ENCODE measurements around the gene GSG1L.

The GSG1L gene

GRCh38 chr16:27906883-27907282, 156.6 kb downstream of the GSG1L start:
- H3K27me3 ChIP-seq (ENCODE audit: control insufficient read depth, insufficient read depth, low read length), result peaks cover 4% of the 10 kb centered on the region
- no peak overlapping the region for H3K4me3 ChIP-seq (ENCODE audit: low read length)
- no peak overlapping the region for H3K4me2 ChIP-seq (ENCODE audit: low read length)
- no peaks in the 10 kb centered on the region for H3K9me3 ChIP-seq (replicated peaks; ENCODE audit: low read length)
- H3K36me3 ChIP-seq (ENCODE audit: insufficient read depth, low read length), result no peaks in the 10 kb centered on the region
- H3K9ac ChIP-seq (ENCODE audit: low read depth, low read length), result no peak overlapping the region
- H3K4me1 ChIP-seq (ENCODE audit: control insufficient read depth, insufficient read depth, low read length), result no peaks in the 10 kb centered on the region

DNA sequence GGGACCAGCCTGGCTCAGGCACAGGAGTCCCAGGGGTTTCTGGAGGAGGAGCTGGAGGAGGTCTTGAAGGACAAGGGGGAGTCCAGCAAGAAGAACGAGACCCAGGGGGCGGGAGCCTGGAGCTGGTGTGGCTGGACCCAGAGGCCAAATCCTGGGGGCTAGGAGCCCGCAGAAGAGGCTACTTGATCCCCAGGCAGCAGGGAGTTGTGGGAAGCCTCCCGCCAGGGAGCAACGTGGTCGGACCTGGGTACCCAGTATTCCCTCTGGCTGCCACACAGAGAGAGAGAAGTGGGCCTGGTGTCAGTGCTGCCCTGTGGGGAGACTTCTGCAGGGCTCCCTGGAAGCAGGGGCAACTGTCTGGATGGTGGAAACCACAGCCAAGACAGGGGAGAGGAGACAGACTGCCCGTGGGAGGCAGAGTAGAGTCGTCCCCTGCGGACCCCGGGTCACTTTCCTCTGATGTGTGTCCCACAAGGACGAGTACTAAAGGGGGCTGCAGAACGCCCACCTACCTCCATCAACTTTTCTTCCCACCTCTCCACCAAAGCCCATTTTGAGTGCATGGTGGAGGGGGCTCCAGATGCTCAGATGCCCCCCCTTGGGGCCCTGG, 160.4 kb downstream of the GSG1L start:
- H3K9me3 ChIP-seq (replicated peaks; ENCODE audit: low read length), result no peaks in the 10 kb centered on the region
- no peak overlapping the region for H3K4me3 ChIP-seq (ENCODE audit: low read length)
- peaks cover 4% of the 10 kb centered on the region for H3K27me3 ChIP-seq (ENCODE audit: control insufficient read depth, insufficient read depth, low read length)
- no peak overlapping the region for H3K9ac ChIP-seq (ENCODE audit: low read depth, low read length)
- H3K36me3 ChIP-seq (ENCODE audit: insufficient read depth, low read length), result no peaks in the 10 kb centered on the region
- H3K4me2 ChIP-seq (ENCODE audit: low read length), result no peak overlapping the region
- no peaks in the 10 kb centered on the region for H3K4me1 ChIP-seq (ENCODE audit: control insufficient read depth, insufficient read depth, low read length)

- Histone ChIP-seq H3K9me3 (replicated peaks; ENCODE audit: low read length) (no peaks in the 10 kb centered on the region), H3K4me2 (ENCODE audit: low read length) (no peak overlapping the region), H3K9ac (ENCODE audit: low read depth, low read length) (no peak overlapping the region), H3K36me3 (ENCODE audit: insufficient read depth, low read length) (no peaks in the 10 kb centered on the region), H3K4me1 (ENCODE audit: control insufficient read depth, insufficient read depth, low read length) (no peaks in the 10 kb centered on the region), H3K4me3 (ENCODE audit: low read length) (no peak overlapping the region), H3K27me3 (ENCODE audit: control insufficient read depth, insufficient read depth, low read length) (peaks cover 4% of the 10 kb centered on the region)
Measured at GRCh38 chr16:27902551-27902950, 161.0 kb downstream of the GSG1L start.

GRCh38 chr16:27901956-27902355, 161.6 kb downstream of the GSG1L start:
- Histone ChIP-seq H3K4me3 (ENCODE audit: low read length) (no peak overlapping the region), H3K27me3 (ENCODE audit: control insufficient read depth, insufficient read depth, low read length) (peaks cover 4% of the 10 kb centered on the region), H3K9ac (ENCODE audit: low read depth, low read length) (no peak overlapping the region), H3K4me1 (ENCODE audit: control insufficient read depth, insufficient read depth, low read length) (no peaks in the 10 kb centered on the region), H3K36me3 (ENCODE audit: insufficient read depth, low read length) (no peaks in the 10 kb centered on the region), H3K9me3 (replicated peaks; ENCODE audit: low read length) (no peaks in the 10 kb centered on the region), H3K4me2 (ENCODE audit: low read length) (no peak overlapping the region)

GRCh38 chr16:27899736-27900135, 163.8 kb downstream of the GSG1L start:
- no peak overlapping the region for H3K4me3 ChIP-seq (ENCODE audit: low read length)
- H3K4me2 ChIP-seq (ENCODE audit: low read length), result no peak overlapping the region
- no peak overlapping the region for H3K9ac ChIP-seq (ENCODE audit: low read depth, low read length)
- no peaks in the 10 kb centered on the region for H3K9me3 ChIP-seq (replicated peaks; ENCODE audit: low read length)
- H3K36me3 ChIP-seq (ENCODE audit: insufficient read depth, low read length), result no peaks in the 10 kb centered on the region
- no peaks in the 10 kb centered on the region for H3K4me1 ChIP-seq (ENCODE audit: control insufficient read depth, insufficient read depth, low read length)
- peaks cover 15% of the 10 kb centered on the region for H3K27me3 ChIP-seq (ENCODE audit: control insufficient read depth, insufficient read depth, low read length)

DNA sequence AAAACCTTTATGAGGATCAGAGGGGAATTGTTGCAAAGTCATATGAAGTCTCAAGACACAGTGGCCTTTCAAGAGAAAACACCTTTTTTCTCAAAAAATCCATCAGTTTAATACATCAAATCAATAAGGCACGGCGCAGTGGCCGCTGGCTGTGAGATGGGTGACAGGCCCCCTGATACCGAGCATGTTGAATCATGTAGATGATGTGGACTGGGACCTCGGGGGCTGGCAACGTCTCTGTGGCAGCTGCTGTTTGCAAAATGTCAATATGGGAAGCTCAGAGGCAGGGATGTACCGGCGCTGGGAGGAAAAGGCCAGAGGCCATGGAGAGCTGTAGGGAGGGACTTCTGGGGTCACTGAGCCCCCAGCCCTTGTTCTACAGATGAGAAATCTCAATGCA, 169.1 kb downstream of the GSG1L start:
- H3K4me3 ChIP-seq (ENCODE audit: low read length), result no peak overlapping the region
- H3K4me2 ChIP-seq (ENCODE audit: low read length), result no peak overlapping the region
- H3K27me3 ChIP-seq (ENCODE audit: control insufficient read depth, insufficient read depth, low read length), result peaks cover 22% of the 10 kb centered on the region
- no peaks in the 10 kb centered on the region for H3K4me1 ChIP-seq (ENCODE audit: control insufficient read depth, insufficient read depth, low read length)
- no peaks in the 10 kb centered on the region for H3K9me3 ChIP-seq (replicated peaks; ENCODE audit: low read length)
- no peaks in the 10 kb centered on the region for H3K36me3 ChIP-seq (ENCODE audit: insufficient read depth, low read length)
- no peak overlapping the region for H3K9ac ChIP-seq (ENCODE audit: low read depth, low read length)

- Histone ChIP-seq H3K27me3 (ENCODE audit: control insufficient read depth, insufficient read depth, low read length) (peaks cover 22% of the 10 kb centered on the region), H3K9me3 (replicated peaks; ENCODE audit: low read length) (no peaks in the 10 kb centered on the region), H3K36me3 (ENCODE audit: insufficient read depth, low read length) (no peaks in the 10 kb centered on the region), H3K9ac (ENCODE audit: low read depth, low read length) (no peak overlapping the region), H3K4me1 (ENCODE audit: control insufficient read depth, insufficient read depth, low read length) (no peaks in the 10 kb centered on the region), H3K4me3 (ENCODE audit: low read length) (no peak overlapping the region), H3K4me2 (ENCODE audit: low read length) (no peak overlapping the region)
Measured at GRCh38 chr16:27892879-27893278, 170.6 kb downstream of the GSG1L start.

DNA sequence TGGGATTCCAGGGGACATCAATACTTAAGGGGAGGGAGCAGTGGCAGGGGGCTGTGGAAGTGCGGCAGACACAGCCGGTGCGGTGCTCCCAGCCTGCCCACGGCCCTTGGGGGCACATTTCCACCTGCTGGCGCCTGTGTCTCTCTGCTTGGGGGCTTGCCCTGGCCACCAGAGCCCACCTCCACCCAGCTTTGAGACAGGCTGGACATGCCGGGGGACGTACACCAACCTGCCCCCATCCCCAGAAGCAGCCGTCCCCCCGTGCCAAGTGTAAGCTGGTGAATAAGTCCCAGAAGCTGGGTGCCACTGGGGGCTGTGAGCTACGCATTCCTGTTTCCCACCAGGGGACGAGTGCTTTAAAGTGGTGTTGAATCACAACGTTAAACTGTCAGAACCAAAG, 172.6 kb downstream of the GSG1L start:
- Histone ChIP-seq H3K27me3 (ENCODE audit: control insufficient read depth, insufficient read depth, low read length) (peaks cover 25% of the 10 kb centered on the region), H3K9me3 (replicated peaks; ENCODE audit: low read length) (no peaks in the 10 kb centered on the region), H3K4me1 (ENCODE audit: control insufficient read depth, insufficient read depth, low read length) (no peaks in the 10 kb centered on the region), H3K36me3 (ENCODE audit: insufficient read depth, low read length) (no peaks in the 10 kb centered on the region), H3K4me3 (ENCODE audit: low read length) (no peak overlapping the region), H3K9ac (ENCODE audit: low read depth, low read length) (no peak overlapping the region), H3K4me2 (ENCODE audit: low read length) (no peak overlapping the region)

DNA sequence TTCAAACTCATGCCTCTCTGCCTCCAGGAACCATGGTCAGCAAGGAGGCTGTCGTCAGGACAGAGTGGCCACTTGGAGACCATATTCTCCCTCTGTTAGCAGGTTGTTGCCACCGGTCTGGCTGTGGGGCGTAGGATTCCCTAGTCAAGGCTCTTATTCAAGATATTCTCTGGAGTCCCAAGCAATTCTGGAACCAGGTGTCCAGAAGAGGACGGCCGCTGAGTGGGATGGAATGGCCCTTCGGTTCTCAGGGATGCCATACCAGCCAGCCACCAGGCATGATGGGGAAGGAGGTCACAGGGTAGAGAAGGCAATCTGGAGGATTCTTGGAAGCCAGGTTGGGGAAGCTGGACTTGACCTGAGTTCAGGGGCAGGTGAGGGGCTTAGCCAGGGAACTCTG, 173.5 kb downstream of the GSG1L start:
- Histone ChIP-seq H3K4me1 (ENCODE audit: control insufficient read depth, insufficient read depth, low read length) (no peaks in the 10 kb centered on the region), H3K4me2 (ENCODE audit: low read length) (no peak overlapping the region), H3K36me3 (ENCODE audit: insufficient read depth, low read length) (no peaks in the 10 kb centered on the region), H3K9ac (ENCODE audit: low read depth, low read length) (no peak overlapping the region), H3K9me3 (replicated peaks; ENCODE audit: low read length) (no peaks in the 10 kb centered on the region), H3K27me3 (ENCODE audit: control insufficient read depth, insufficient read depth, low read length) (peaks cover 17% of the 10 kb centered on the region), H3K4me3 (ENCODE audit: low read length) (no peak overlapping the region)

DNA sequence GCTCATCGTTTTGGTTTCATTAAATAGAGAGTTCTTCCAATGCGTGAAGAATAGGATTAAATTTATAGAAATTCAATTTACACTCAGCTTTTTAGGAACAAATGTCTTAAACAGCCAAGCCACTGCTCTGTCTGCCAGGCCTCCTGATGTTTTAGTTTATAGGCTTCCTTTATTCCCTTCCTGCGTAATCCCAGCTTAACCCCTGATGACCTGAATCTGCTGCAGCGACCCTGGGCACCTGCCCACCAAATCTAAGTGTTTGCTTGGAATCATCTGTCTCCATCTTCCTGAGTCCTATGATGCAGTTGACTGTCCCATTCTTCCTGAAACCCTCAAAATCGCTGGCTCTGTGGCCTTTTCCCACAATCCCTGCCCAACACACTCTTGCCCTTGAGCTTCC, 179.9 kb downstream of the GSG1L start:
- H3K9ac ChIP-seq (ENCODE audit: low read depth, low read length), result no peak overlapping the region
- H3K27me3 ChIP-seq (ENCODE audit: control insufficient read depth, insufficient read depth, low read length), result peaks cover 7% of the 10 kb centered on the region
- no peaks in the 10 kb centered on the region for H3K4me1 ChIP-seq (ENCODE audit: control insufficient read depth, insufficient read depth, low read length)
- H3K4me3 ChIP-seq (ENCODE audit: low read length), result no peak overlapping the region
- H3K4me2 ChIP-seq (ENCODE audit: low read length), result no peak overlapping the region
- no peaks in the 10 kb centered on the region for H3K36me3 ChIP-seq (ENCODE audit: insufficient read depth, low read length)
- H3K9me3 ChIP-seq (replicated peaks; ENCODE audit: low read length), result no peaks in the 10 kb centered on the region

DNA sequence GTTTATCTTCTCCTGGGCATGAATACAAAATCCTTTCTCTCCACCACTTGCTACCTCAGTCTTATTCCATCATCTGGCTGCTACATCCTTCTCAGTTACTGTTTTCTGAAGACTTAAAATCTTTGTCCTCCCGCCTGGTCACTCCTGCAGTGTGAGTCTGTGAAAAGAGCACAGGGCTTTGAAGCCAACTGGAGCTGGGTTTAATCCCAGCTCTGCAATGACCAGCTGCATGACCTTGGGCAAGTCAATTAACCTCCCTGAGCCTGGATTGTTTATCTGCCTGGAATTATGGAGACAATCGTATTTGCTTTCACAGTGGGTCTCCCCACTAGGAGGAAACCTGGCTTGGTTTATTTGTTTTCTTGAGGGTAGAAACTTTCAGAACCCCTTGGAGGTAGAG, 183.2 kb downstream of the GSG1L start:
- H3K9ac ChIP-seq (ENCODE audit: low read depth, low read length), result no peak overlapping the region
- H3K9me3 ChIP-seq (replicated peaks; ENCODE audit: low read length), result no peaks in the 10 kb centered on the region
- no peak overlapping the region for H3K4me3 ChIP-seq (ENCODE audit: low read length)
- peaks cover 4% of the 10 kb centered on the region for H3K27me3 ChIP-seq (ENCODE audit: control insufficient read depth, insufficient read depth, low read length)
- no peaks in the 10 kb centered on the region for H3K36me3 ChIP-seq (ENCODE audit: insufficient read depth, low read length)
- H3K4me2 ChIP-seq (ENCODE audit: low read length), result no peak overlapping the region
- H3K4me1 ChIP-seq (ENCODE audit: control insufficient read depth, insufficient read depth, low read length), result no peaks in the 10 kb centered on the region

- Histone ChIP-seq H3K36me3 (ENCODE audit: insufficient read depth, low read length) (no peaks in the 10 kb centered on the region), H3K4me2 (ENCODE audit: low read length) (no peak overlapping the region), H3K9me3 (replicated peaks; ENCODE audit: low read length) (no peaks in the 10 kb centered on the region), H3K27me3 (ENCODE audit: control insufficient read depth, insufficient read depth, low read length) (peaks cover 4% of the 10 kb centered on the region), H3K9ac (ENCODE audit: low read depth, low read length) (no peak overlapping the region), H3K4me1 (ENCODE audit: control insufficient read depth, insufficient read depth, low read length) (no peaks in the 10 kb centered on the region), H3K4me3 (ENCODE audit: low read length) (no peak overlapping the region)
Measured at GRCh38 chr16:27879601-27880247, 183.8 kb downstream of the GSG1L start.
